Measurements from ENCODE around the gene SLC16A1.

Gene SLC16A1

DNA sequence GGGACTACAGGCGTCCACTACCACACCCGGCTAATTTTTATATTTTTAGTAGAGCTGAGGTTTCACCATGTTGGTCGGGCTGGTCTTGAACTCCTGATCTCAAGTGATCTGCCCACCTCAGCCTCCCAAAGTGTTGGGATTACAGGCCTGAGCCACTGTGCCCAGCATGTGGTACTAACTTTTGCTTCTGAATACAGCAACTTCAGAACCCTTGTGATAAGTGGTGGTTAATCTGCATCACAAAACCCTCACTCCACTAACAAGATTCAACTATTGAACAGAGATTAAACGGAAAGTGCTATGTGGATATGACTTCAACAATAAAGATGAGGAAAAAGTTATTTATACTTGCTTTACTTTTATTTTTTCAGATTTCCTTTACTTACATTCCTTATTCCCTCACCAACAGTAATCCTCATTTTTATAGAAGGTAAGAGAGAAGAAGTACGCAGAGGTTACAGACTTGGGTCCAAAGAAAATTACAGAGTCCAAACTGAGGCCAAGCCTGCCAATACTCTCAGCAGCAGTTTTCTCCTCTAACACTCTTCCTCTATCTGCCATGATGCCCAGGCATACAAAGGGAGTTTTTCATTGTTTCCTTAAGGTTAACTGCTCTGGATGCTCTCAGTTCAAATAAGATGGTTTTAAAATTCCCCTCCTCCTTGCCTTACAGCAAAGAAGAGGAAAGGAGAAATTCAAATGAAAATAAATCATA, 44.3 kb downstream of the SLC16A1 start:
- Histone ChIP-seq H3K4me1 (ENCODE audit: insufficient read depth, low read length) (no peaks in the 10 kb centered on the region), H3K4me3 (ENCODE audit: low read depth in 1 of 2, low read length in 2 of 2) (no peak overlapping the region), H3K36me3 (ENCODE audit: insufficient read depth, low read length) (peaks cover 11% of the 10 kb centered on the region), H3K27ac (ENCODE audit: low read depth, low read length) (no peak overlapping the region), H3K9ac (ENCODE audit: low read length) (no peak overlapping the region), H3K9me3 (ENCODE audit: low read length) (no peaks in the 10 kb centered on the region), H3K27me3 (ENCODE audit: control insufficient read depth in 1 of 2, insufficient read depth in 2 of 2, low read length in 2 of 2) (no peaks in the 10 kb centered on the region)

- no peaks in the 10 kb centered on the region for H3K9me3 ChIP-seq (ENCODE audit: low read length)
- H3K4me1 ChIP-seq (ENCODE audit: insufficient read depth, low read length), result peaks cover 14% of the 10 kb centered on the region
These were observed 46.1 kb downstream of the SLC16A1 start for GRCh38 chr1:112909847-112910246.

GRCh38 chr1:112906150-112906698, 49.8 kb downstream of the SLC16A1 start:
- Histone ChIP-seq H3K9ac (ENCODE audit: low read length) (no peak overlapping the region), H3K4me3 (ENCODE audit: low read depth in 1 of 2, low read length in 2 of 2) (no peak overlapping the region), H3K36me3 (ENCODE audit: insufficient read depth, low read length) (no peaks in the 10 kb centered on the region), H3K27me3 (ENCODE audit: control insufficient read depth in 1 of 2, insufficient read depth in 2 of 2, low read length in 2 of 2) (no peaks in the 10 kb centered on the region), H3K27ac (ENCODE audit: low read depth, low read length) (no peak overlapping the region), H3K4me1 (ENCODE audit: insufficient read depth, low read length) (peaks cover 14% of the 10 kb centered on the region), H3K9me3 (ENCODE audit: low read length) (no peaks in the 10 kb centered on the region)

More at GRCh38 chr1:112909847-112910246, 46.1 kb downstream of the SLC16A1 start:
- Histone ChIP-seq H3K27ac (ENCODE audit: low read depth, low read length) (no peak overlapping the region), H3K36me3 (ENCODE audit: insufficient read depth, low read length) (peaks cover under 1% of the 10 kb centered on the region), H3K27me3 (ENCODE audit: control insufficient read depth in 1 of 2, insufficient read depth in 2 of 2, low read length in 2 of 2) (no peaks in the 10 kb centered on the region), H3K9ac (ENCODE audit: low read length) (no peak overlapping the region), H3K4me3 (ENCODE audit: low read depth in 1 of 2, low read length in 2 of 2) (no peak overlapping the region)

DNA sequence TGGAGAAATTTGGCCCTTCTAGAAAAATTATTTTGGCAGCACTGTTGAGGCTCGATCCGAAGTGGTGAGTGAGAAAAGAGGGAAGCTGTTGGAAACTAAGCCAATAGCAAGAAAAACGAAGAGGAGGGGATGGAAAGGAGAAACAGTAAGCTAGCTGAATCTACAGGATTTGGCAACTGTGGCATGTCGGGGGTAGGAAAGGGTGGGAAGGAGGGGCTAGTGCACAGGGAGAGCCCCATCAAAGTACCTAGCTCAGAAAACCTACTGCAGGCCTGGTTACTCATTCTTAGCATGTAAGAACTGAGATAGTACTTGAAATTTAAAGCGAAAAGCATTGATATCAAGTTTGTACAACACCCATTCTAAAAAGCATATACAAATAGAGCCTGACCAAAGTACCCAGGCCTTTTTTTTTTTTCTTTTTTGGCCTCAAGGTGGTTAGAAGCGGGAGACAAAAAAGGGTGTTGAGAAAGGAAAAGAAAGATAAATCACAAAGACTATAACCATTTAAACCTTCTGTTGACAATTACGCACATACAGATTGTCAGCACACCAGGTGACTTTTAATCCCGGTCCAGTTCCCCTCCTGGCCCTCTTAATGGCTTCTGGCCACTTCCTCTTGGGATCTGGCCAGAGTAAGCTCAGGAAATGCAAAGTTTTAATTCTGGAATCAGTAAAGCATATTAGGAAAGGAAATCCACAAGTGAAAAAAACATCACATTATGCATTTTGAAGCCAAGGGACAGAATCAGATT, 50.4 kb downstream of the SLC16A1 start:
- no peaks in the 10 kb centered on the region for H3K9me3 ChIP-seq (ENCODE audit: low read length)
- H3K9ac ChIP-seq (ENCODE audit: low read length), result no peak overlapping the region
- no peak overlapping the region for H3K4me3 ChIP-seq (ENCODE audit: low read depth in 1 of 2, low read length in 2 of 2)
- H3K27me3 ChIP-seq (ENCODE audit: control insufficient read depth in 1 of 2, insufficient read depth in 2 of 2, low read length in 2 of 2), result no peaks in the 10 kb centered on the region
- no peak overlapping the region for H3K27ac ChIP-seq (ENCODE audit: low read depth, low read length)
- peaks cover 14% of the 10 kb centered on the region for H3K4me1 ChIP-seq (ENCODE audit: insufficient read depth, low read length)
- no peaks in the 10 kb centered on the region for H3K36me3 ChIP-seq (ENCODE audit: insufficient read depth, low read length)

GRCh38 chr1:112904831-112905261, 51.1 kb downstream of the SLC16A1 start:
- Histone ChIP-seq H3K27ac (ENCODE audit: low read depth, low read length) (no peak overlapping the region), H3K4me1 (ENCODE audit: insufficient read depth, low read length) (peaks cover 14% of the 10 kb centered on the region), H3K27me3 (ENCODE audit: control insufficient read depth in 1 of 2, insufficient read depth in 2 of 2, low read length in 2 of 2) (no peaks in the 10 kb centered on the region), H3K9ac (ENCODE audit: low read length) (no peak overlapping the region), H3K9me3 (ENCODE audit: low read length) (no peaks in the 10 kb centered on the region), H3K4me3 (ENCODE audit: low read depth in 1 of 2, low read length in 2 of 2) (no peak overlapping the region), H3K36me3 (ENCODE audit: insufficient read depth, low read length) (no peaks in the 10 kb centered on the region)

DNA sequence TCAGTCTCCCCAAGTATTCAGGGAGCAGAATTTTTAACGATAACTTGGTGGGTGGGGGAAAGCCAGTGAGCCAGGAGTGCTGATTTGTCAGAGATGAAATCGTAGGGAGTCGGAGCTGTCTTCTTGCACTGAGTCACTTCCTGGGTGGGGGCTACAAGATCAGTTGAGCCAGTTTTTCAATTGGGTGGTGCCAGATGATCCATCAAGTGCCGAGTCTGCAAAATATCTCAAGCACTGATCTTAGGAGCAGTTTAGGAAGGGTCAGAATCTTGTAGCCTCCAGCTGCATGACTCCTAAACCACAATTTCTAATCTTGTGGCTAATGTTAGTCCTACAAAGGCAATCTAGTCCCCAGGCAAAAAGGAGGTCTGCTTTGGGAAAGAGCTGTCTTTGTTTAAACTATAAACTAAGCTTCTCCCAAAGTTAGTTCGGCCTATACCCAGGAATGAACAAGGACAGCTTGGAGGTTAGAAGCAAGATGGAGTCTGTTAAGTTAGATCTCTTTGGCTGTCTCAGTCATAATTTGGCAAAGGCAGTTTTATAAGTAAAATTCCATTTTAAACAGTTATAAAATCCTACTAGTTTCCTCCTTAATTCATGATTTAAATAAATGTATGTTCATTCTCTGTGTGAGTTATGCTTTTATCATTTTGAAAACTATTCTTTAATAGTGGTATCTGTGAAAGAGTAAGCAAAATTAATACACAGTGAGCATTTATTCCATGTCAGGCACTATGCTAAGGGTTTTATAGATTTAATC, 51.7 kb downstream of the SLC16A1 start:
- no peaks in the 10 kb centered on the region for H3K9me3 ChIP-seq (ENCODE audit: low read length)
- no peaks in the 10 kb centered on the region for H3K27me3 ChIP-seq (ENCODE audit: control insufficient read depth in 1 of 2, insufficient read depth in 2 of 2, low read length in 2 of 2)
- H3K9ac ChIP-seq (ENCODE audit: low read length), result no peak overlapping the region
- no peak overlapping the region for H3K27ac ChIP-seq (ENCODE audit: low read depth, low read length)
- H3K4me1 ChIP-seq (ENCODE audit: insufficient read depth, low read length), result peaks cover 14% of the 10 kb centered on the region
- no peaks in the 10 kb centered on the region for H3K36me3 ChIP-seq (ENCODE audit: insufficient read depth, low read length)
- no peak overlapping the region for H3K4me3 ChIP-seq (ENCODE audit: low read depth in 1 of 2, low read length in 2 of 2)

DNA sequence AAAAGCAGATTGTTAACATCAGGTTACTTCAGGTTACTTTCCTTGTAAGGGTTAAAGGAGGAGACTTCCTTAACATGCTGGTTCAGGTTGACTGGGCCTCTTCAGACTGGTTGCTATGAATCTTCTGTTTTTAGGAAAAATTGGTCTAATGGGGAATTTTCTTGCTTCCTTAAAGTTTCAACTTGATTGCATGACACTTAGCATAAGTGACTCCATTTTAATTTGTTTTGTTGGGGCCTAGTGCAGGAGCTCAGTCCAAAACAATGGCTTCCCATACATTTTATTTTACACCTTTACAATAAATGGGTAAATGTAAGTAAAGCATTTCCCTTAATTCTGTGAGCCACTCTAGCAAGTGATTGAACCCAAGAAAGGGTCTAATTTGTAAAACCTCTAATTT, 53.8 kb downstream of the SLC16A1 start:
- no peaks in the 10 kb centered on the region for H3K9me3 ChIP-seq (ENCODE audit: low read length)
- no peak overlapping the region for H3K27ac ChIP-seq (ENCODE audit: low read depth, low read length)
- H3K27me3 ChIP-seq (ENCODE audit: control insufficient read depth in 1 of 2, insufficient read depth in 2 of 2, low read length in 2 of 2), result no peaks in the 10 kb centered on the region
- H3K36me3 ChIP-seq (ENCODE audit: insufficient read depth, low read length), result no peaks in the 10 kb centered on the region
- no peak overlapping the region for H3K4me3 ChIP-seq (ENCODE audit: low read depth in 1 of 2, low read length in 2 of 2)
- no peak overlapping the region for H3K9ac ChIP-seq (ENCODE audit: low read length)
- H3K4me1 ChIP-seq (ENCODE audit: insufficient read depth, low read length), result peaks cover 14% of the 10 kb centered on the region

DNA sequence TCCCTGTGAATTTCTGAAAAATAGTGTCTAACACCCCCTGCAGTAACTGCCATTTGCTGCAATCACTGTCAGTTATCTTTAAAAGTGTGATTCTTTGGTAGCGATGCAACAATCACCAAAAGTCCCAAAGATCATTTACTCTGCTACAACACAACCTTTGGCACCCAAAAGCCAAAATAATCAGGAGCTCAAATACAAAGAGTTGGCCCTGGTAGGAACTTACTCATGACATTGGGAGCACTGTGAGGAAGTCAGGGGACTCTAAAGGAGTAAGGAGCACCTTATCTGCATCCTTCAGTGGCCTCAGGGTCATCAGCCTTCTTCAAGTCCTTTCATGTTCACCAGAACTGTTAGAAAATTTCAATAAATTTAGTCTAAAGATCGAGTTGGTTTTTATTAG, 54.6 kb downstream of the SLC16A1 start:
- no peaks in the 10 kb centered on the region for H3K27me3 ChIP-seq (ENCODE audit: control insufficient read depth in 1 of 2, insufficient read depth in 2 of 2, low read length in 2 of 2)
- no peaks in the 10 kb centered on the region for H3K9me3 ChIP-seq (ENCODE audit: low read length)
- H3K36me3 ChIP-seq (ENCODE audit: insufficient read depth, low read length), result no peaks in the 10 kb centered on the region
- H3K4me1 ChIP-seq (ENCODE audit: insufficient read depth, low read length), result peaks cover 14% of the 10 kb centered on the region
- H3K9ac ChIP-seq (ENCODE audit: low read length), result no peak overlapping the region
- no peak overlapping the region for H3K4me3 ChIP-seq (ENCODE audit: low read depth in 1 of 2, low read length in 2 of 2)
- no peak overlapping the region for H3K27ac ChIP-seq (ENCODE audit: low read depth, low read length)

DNA sequence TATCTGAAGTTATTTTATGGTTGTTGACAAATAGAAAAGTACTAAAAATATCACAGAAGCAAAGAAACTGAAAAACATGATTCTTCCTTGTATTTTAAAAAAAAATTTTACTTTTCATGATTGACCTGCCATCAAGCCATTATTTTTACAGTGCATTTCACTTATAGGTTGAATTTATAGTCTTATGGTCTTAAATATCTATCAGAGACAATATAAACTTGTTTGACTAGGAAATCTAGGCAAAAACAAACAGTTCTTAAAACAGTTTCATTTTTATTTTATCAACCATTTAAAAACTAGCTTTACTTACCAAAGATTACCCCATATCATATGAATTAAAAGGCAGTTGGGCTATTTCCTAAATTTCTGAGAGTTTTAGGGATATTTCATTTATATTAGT, 59.2 kb downstream of the SLC16A1 start:
- no peak overlapping the region for H3K27ac ChIP-seq (ENCODE audit: low read depth, low read length)
- H3K9ac ChIP-seq (ENCODE audit: low read length), result no peak overlapping the region
- no peaks in the 10 kb centered on the region for H3K36me3 ChIP-seq (ENCODE audit: insufficient read depth, low read length)
- H3K4me1 ChIP-seq (ENCODE audit: insufficient read depth, low read length), result no peaks in the 10 kb centered on the region
- H3K9me3 ChIP-seq (ENCODE audit: low read length), result peaks cover 5% of the 10 kb centered on the region
- no peaks in the 10 kb centered on the region for H3K27me3 ChIP-seq (ENCODE audit: control insufficient read depth in 1 of 2, insufficient read depth in 2 of 2, low read length in 2 of 2)
- H3K4me3 ChIP-seq (ENCODE audit: low read depth in 1 of 2, low read length in 2 of 2), result no peak overlapping the region

- H3K9ac ChIP-seq (ENCODE audit: low read length), result no peak overlapping the region
- no peaks in the 10 kb centered on the region for H3K27me3 ChIP-seq (ENCODE audit: control insufficient read depth in 1 of 2, insufficient read depth in 2 of 2, low read length in 2 of 2)
- H3K27ac ChIP-seq (ENCODE audit: low read depth, low read length), result no peak overlapping the region
- H3K4me1 ChIP-seq (ENCODE audit: insufficient read depth, low read length), result no peaks in the 10 kb centered on the region
- H3K36me3 ChIP-seq (ENCODE audit: insufficient read depth, low read length), result no peaks in the 10 kb centered on the region
- H3K4me3 ChIP-seq (ENCODE audit: low read depth in 1 of 2, low read length in 2 of 2), result no peak overlapping the region
- peaks cover 5% of the 10 kb centered on the region for H3K9me3 ChIP-seq (ENCODE audit: low read length)
These were observed 61.4 kb downstream of the SLC16A1 start for GRCh38 chr1:112894561-112895011.

DNA sequence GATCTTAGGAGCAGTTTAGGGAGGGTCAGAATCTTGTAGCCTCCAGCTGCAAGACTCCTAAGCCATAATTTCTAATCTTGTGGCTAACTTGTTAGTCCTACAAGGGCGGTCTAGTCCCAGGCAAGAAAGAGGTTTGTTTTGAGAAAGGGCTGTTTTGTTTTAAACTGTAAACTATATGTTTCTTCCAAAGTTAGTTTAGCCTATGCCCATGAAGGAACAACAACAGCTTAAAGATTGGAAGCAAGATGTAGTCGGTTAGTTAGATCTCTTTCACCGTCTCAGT, 62.0 kb downstream of the SLC16A1 start:
- peaks cover 5% of the 10 kb centered on the region for H3K9me3 ChIP-seq (ENCODE audit: low read length)
- H3K4me1 ChIP-seq (ENCODE audit: insufficient read depth, low read length), result no peaks in the 10 kb centered on the region
- no peak overlapping the region for H3K4me3 ChIP-seq (ENCODE audit: low read depth in 1 of 2, low read length in 2 of 2)
- H3K9ac ChIP-seq (ENCODE audit: low read length), result no peak overlapping the region
- no peaks in the 10 kb centered on the region for H3K36me3 ChIP-seq (ENCODE audit: insufficient read depth, low read length)
- no peak overlapping the region for H3K27ac ChIP-seq (ENCODE audit: low read depth, low read length)
- H3K27me3 ChIP-seq (ENCODE audit: control insufficient read depth in 1 of 2, insufficient read depth in 2 of 2, low read length in 2 of 2), result no peaks in the 10 kb centered on the region

Data from muscle layer of colon (tissue), 2 donors.